ENCODE results near the gene SFMBT1. TPM values are rescaled to one million over a fixed set of nuclear protein-coding genes. Genes with fewer than 3 reads are reported as not detected.

The SFMBT1 gene
- total and polyA plus RNA-seq, 2 of the 8 experiments (the other 6 are each of a cell fraction or from before 2014, with no cell fraction given), result 8.1 to 16.8 TPM

DNA sequence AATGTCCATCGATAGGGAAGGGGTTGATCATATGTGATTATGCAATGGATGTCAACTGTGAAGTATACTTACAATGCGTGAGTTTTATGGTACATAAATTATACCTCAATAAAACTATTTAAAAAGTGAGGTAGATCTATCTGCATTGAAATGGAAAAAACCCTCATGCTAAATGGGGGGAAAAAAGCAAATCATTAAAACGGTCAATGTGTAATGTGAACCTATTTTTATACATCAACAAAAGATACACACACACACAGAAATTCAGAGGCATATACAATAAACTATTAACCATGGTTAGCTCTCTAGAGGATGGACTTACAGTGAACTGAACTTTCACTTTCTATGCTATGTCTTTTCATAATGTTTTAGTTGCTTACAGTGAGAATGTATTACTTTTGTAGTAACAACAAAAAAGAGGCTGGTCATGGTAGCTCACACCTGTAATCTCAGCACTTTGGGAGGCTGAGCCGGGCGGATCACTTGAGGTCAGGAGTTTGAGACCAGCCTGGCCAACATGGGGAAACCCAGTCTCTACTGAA, 171.6 kb downstream of the SFMBT1 start:
- Histone ChIP-seq H3K27ac (ENCODE audit: low read depth, low read length) (no peak overlapping the region), H3K27me3 (replicated peaks in 1 of 4; ENCODE audit: control insufficient read depth in 3 of 4, extremely low read depth in 1 of 4, insufficient read depth in 3 of 4, low read length in 3 of 4) (no peaks in the 10 kb centered on the region), H3K4me3 (ENCODE audit: extremely low read depth in 1 of 4, insufficient read depth in 2 of 4, low read depth in 3 of 4, low read length in 4 of 4) (no peak overlapping the region), H2AK5ac (ENCODE audit: low read depth, low read length) (no peak overlapping the region), H4K5ac (ENCODE audit: insufficient read length, low read depth, low read length) (no peak overlapping the region), H3K9me3 (ENCODE audit: insufficient read depth in 2 of 2, low read depth in 1 of 2, low read length in 1 of 2) (no peaks in the 10 kb centered on the region), H3K4ac (replicated peaks; ENCODE audit: insufficient read length, low read depth, low read length) (no peak overlapping the region), H3K4me1 (replicated peaks in 1 of 4; ENCODE audit: control insufficient read depth in 3 of 4, insufficient read depth in 4 of 4, low read length in 3 of 4) (peaks cover 0 to 9% (median 3%) of the 10 kb centered on the region in 4 experiments; a peak in 5 of 7 replicates), H2BK20ac (ENCODE audit: low read length) (no peak overlapping the region), H3K9ac (replicated peaks in 1 of 4; ENCODE audit: extremely low read depth in 1 of 4, low read depth in 3 of 4, low read length in 3 of 4) (no peak overlapping the region; a peak in 1 of 7 replicates), H3K23me2 (ENCODE audit: low read depth, low read length) (no peaks in the 10 kb centered on the region; the same call in 1 of the 2 replicates), H4K20me1 (replicated peaks in 1 of 2; ENCODE audit: control insufficient read depth in 1 of 2, insufficient read depth in 2 of 2, low read length in 2 of 2) (peaks cover 0 to 10% of the 10 kb centered on the region in 2 experiments), H3K4me2 (ENCODE audit: insufficient read depth in 1 of 2, low read depth in 2 of 2, low read length in 2 of 2) (no peak overlapping the region), H4K91ac (replicated peaks; ENCODE audit: insufficient read length, low read length) (no peak overlapping the region), H3K56ac (replicated peaks; ENCODE audit: insufficient read length, low read depth, low read length) (no peak overlapping the region), H3K14ac (ENCODE audit: insufficient read length) (no peak overlapping the region), H2BK5ac (ENCODE audit: low read depth, low read length) (no peak overlapping the region), H3K36me3 (ENCODE audit: control insufficient read depth in 2 of 4, insufficient read depth in 4 of 4, low read length in 3 of 4) (no peaks in the 10 kb centered on the region), H3K18ac (ENCODE audit: extremely low read depth, low read length) (no peak overlapping the region), H3K79me1 (ENCODE audit: low read depth, low read length) (peaks cover 5% of the 10 kb centered on the region), H4K8ac (ENCODE audit: extremely low read depth, insufficient read depth, low read length) (no peak overlapping the region), H2BK15ac (ENCODE audit: low read length) (no peak overlapping the region), H3K79me2 (ENCODE audit: control insufficient read depth in 1 of 2, insufficient read depth in 2 of 2, low read length in 2 of 2) (peaks cover 0 to 12% of the 10 kb centered on the region in 2 experiments; a peak in 2 of 4 replicates), H3K23ac (ENCODE audit: insufficient read length) (no peak overlapping the region), H2AFZ (ENCODE audit: low read length) (no peak overlapping the region), H2BK12ac (ENCODE audit: low read depth, low read length) (no peak overlapping the region), H2BK120ac (replicated peaks; ENCODE audit: low read depth, low read length) (no peak overlapping the region)
- WGBS, 2 experiments (ENCODE audit: extremely low coverage in 1 of 2, insufficient coverage in 1 of 2, insufficient read length in 1 of 2, insufficient replicate concordance in 2 of 2, low coverage in 1 of 2, low lambda C conversion rate in 2 of 2, missing lambda C conversion rate in 1 of 2), result 88% methylated on average over 5 of the region's 5 CpGs; no CpG with 5 or more reads in 1 of the 2 experiments
- POLR2A ChIA-PET (ENCODE audit: partially characterized antibody), result no interaction called here
- FAIRE-seq (no peak), DNase-seq (ENCODE audit: low read depth in 1 of 2, low spot score in 2 of 2) (no peak)
- CTCF ChIA-PET (ENCODE audit: partially characterized antibody), result interaction anchor here (0.5 to 2.0 kb wide), 9 partner anchors 8 to 327 kb away, joined by 3 to 6 read pairs (median 3); no protein-coding TSS in a partner anchor
- TF ChIP-seq ZNF274 (IDR thresholded peaks at IDR 0.05; ENCODE audit: borderline replicate concordance, extremely low read depth, low read length) (no peak), GABPA (IDR thresholded peaks at IDR 0.05; ENCODE audit: borderline replicate concordance, insufficient read depth, low read length) (no peak), BCL11A (IDR thresholded peaks at IDR 0.05; ENCODE audit: low read depth in 2 of 2, low read length in 2 of 2) (no peak), SUZ12 (IDR thresholded peaks at IDR 0.05; ENCODE audit: low read length) (no peak), SAP30 (IDR thresholded peaks at IDR 0.05; ENCODE audit: insufficient read depth, insufficient replicate concordance, low read length) (no peak), GTF2F1 (IDR thresholded peaks at IDR 0.05; ENCODE audit: borderline replicate concordance, low read depth, low read length) (no peak), NRF1 (IDR thresholded peaks at IDR 0.05; ENCODE audit: low read depth, low read length) (no peak), EGR1 (IDR thresholded peaks at IDR 0.05; ENCODE audit: borderline replicate concordance, low read depth, low read length) (no peak), HDAC2 (IDR thresholded peaks at IDR 0.05; ENCODE audit: borderline replicate concordance in 1 of 2, low read depth in 2 of 2, low read length in 2 of 2) (no peak)
- TF ChIP-seq, protein P1, sequence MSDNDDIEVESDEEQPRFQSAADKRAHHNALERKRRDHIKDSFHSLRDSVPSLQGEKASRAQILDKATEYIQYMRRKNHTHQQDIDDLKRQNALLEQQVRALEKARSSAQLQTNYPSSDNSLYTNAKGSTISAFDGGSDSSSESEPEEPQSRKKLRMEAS (IDR thresholded peaks at IDR 0.05), result no peak
